ENCODE measurements around the gene RACGAP1.

Gene RACGAP1

GRCh38 chr12:50059440-50060119, 34.3 kb upstream of the RACGAP1 start:
- H3K27ac Mint-ChIP-seq = no peak overlapping the region
- ATAC-seq = no peak
- H3K27me3 Mint-ChIP-seq = peaks cover 81% of the 10 kb centered on the region

GRCh38 chr12:50058743-50059312, 33.5 kb upstream of the RACGAP1 start:
- no peak for ATAC-seq
- H3K4me3 Mint-ChIP-seq = no peak overlapping the region
- H3K36me3 Mint-ChIP-seq = no peaks in the 10 kb centered on the region
- H3K4me1 Mint-ChIP-seq = peaks cover 19% of the 10 kb centered on the region
- H3K9me3 Mint-ChIP-seq = no peaks in the 10 kb centered on the region
- H3K27ac Mint-ChIP-seq = no peak overlapping the region
- peaks cover 74% of the 10 kb centered on the region for H3K27me3 Mint-ChIP-seq

More at GRCh38 chr12:50059440-50060119, 34.3 kb upstream of the RACGAP1 start:
- H3K4me3 Mint-ChIP-seq = no peak overlapping the region
- H3K36me3 Mint-ChIP-seq = no peaks in the 10 kb centered on the region
- H3K4me1 Mint-ChIP-seq = peaks cover 19% of the 10 kb centered on the region
- H3K9me3 Mint-ChIP-seq = no peaks in the 10 kb centered on the region

GRCh38 chr12:50057896-50058670, 32.8 kb upstream of the RACGAP1 start:
- Mint-ChIP-seq H3K36me3 (no peaks in the 10 kb centered on the region), H3K27ac (no peak overlapping the region), H3K27me3 (peaks cover 74% of the 10 kb centered on the region), H3K4me3 (peak overlapping the region; percentile 56), H3K9me3 (no peaks in the 10 kb centered on the region), H3K4me1 (peaks cover 19% of the 10 kb centered on the region)
- no peak for ATAC-seq

- Mint-ChIP-seq H3K4me1 (peaks cover 19% of the 10 kb centered on the region), H3K4me3 (peak within 1 kb of the TSS; percentile 87), H3K27me3 (peaks cover 76% of the 10 kb centered on the region), H3K36me3 (no peaks in the 10 kb centered on the region), H3K27ac (peak within 1 kb of the TSS; percentile 50), H3K9me3 (no peaks in the 10 kb centered on the region)
- ATAC-seq = peak; percentile 53
Observed at GRCh38 chr12:50057000-50057841, 31.9 kb upstream of the RACGAP1 start, which contains the start of gene ASIC1. ASIC1 (plus strand) TSS chr12:50057596; CDS start chr12:50058767, 1,171 bp downstream.

- peaks cover 19% of the 10 kb centered on the region for H3K4me1 Mint-ChIP-seq
- H3K36me3 Mint-ChIP-seq = no peaks in the 10 kb centered on the region
- peaks cover 76% of the 10 kb centered on the region for H3K27me3 Mint-ChIP-seq
- no peaks in the 10 kb centered on the region for H3K9me3 Mint-ChIP-seq
- ATAC-seq = no peak
- peak overlapping the region; percentile 87 for H3K4me3 Mint-ChIP-seq
- H3K27ac Mint-ChIP-seq = peak overlapping the region; percentile 50
Observed at GRCh38 chr12:50056639-50056976, 31.3 kb upstream of the RACGAP1 start.

GRCh38 chr12:50055831-50056638, 30.7 kb upstream of the RACGAP1 start:
- peak; percentile 68 for ATAC-seq
- Mint-ChIP-seq H3K9me3 (no peaks in the 10 kb centered on the region), H3K4me3 (peak overlapping the region; percentile 46)

GRCh38 chr12:50053583-50053982, 28.3 kb upstream of the RACGAP1 start:
- no peak for ATAC-seq
- Mint-ChIP-seq H3K9me3 (no peaks in the 10 kb centered on the region), H3K4me1 (peaks cover 19% of the 10 kb centered on the region), H3K4me3 (no peak overlapping the region), H3K36me3 (no peaks in the 10 kb centered on the region), H3K27ac (no peak overlapping the region), H3K27me3 (peaks cover 73% of the 10 kb centered on the region)

More at GRCh38 chr12:50055831-50056638, 30.7 kb upstream of the RACGAP1 start:
- H3K4me1 Mint-ChIP-seq = peaks cover 19% of the 10 kb centered on the region
- peaks cover 76% of the 10 kb centered on the region for H3K27me3 Mint-ChIP-seq
- H3K27ac Mint-ChIP-seq = no peak overlapping the region
- H3K36me3 Mint-ChIP-seq = no peaks in the 10 kb centered on the region

- Mint-ChIP-seq H3K9me3 (no peaks in the 10 kb centered on the region), H3K36me3 (no peaks in the 10 kb centered on the region), H3K4me3 (no peak overlapping the region), H3K4me1 (peaks cover 19% of the 10 kb centered on the region), H3K27me3 (peaks cover 67% of the 10 kb centered on the region), H3K27ac (no peak overlapping the region)
- no peak for ATAC-seq
Observed at GRCh38 chr12:50052964-50053363, 27.7 kb upstream of the RACGAP1 start.

GRCh38 chr12:50052544-50052943, 27.2 kb upstream of the RACGAP1 start:
- Mint-ChIP-seq H3K4me1 (peaks cover 19% of the 10 kb centered on the region), H3K27me3 (peaks cover 67% of the 10 kb centered on the region), H3K9me3 (no peaks in the 10 kb centered on the region), H3K36me3 (no peaks in the 10 kb centered on the region), H3K27ac (no peak overlapping the region), H3K4me3 (no peak overlapping the region)
- no peak for ATAC-seq

- no peak for ATAC-seq
- no peaks in the 10 kb centered on the region for H3K36me3 Mint-ChIP-seq
Observed at GRCh38 chr12:50051101-50051806, 26.0 kb upstream of the RACGAP1 start.

GRCh38 chr12:50050410-50051098, 25.3 kb upstream of the RACGAP1 start:
- H3K4me3 Mint-ChIP-seq = no peak overlapping the region

More at GRCh38 chr12:50051101-50051806, 26.0 kb upstream of the RACGAP1 start:
- peaks cover 9% of the 10 kb centered on the region for H3K4me1 Mint-ChIP-seq
- no peak overlapping the region for H3K4me3 Mint-ChIP-seq
- no peaks in the 10 kb centered on the region for H3K9me3 Mint-ChIP-seq
- peaks cover 55% of the 10 kb centered on the region for H3K27me3 Mint-ChIP-seq
- no peak overlapping the region for H3K27ac Mint-ChIP-seq

GRCh38 chr12:50050119-50050385, 24.8 kb upstream of the RACGAP1 start:
- Mint-ChIP-seq H3K9me3 (no peaks in the 10 kb centered on the region), H3K4me1 (no peaks in the 10 kb centered on the region), H3K4me3 (no peak overlapping the region), H3K36me3 (no peaks in the 10 kb centered on the region), H3K27me3 (peaks cover 45% of the 10 kb centered on the region), H3K27ac (no peak overlapping the region)
- no peak for ATAC-seq

More at GRCh38 chr12:50050410-50051098, 25.3 kb upstream of the RACGAP1 start:
- H3K36me3 Mint-ChIP-seq = no peaks in the 10 kb centered on the region
- peaks cover 2% of the 10 kb centered on the region for H3K4me1 Mint-ChIP-seq
- H3K27me3 Mint-ChIP-seq = peaks cover 48% of the 10 kb centered on the region
- H3K27ac Mint-ChIP-seq = no peak overlapping the region
- ATAC-seq = no peak
- no peaks in the 10 kb centered on the region for H3K9me3 Mint-ChIP-seq

GRCh38 chr12:50049254-50050118, 24.2 kb upstream of the RACGAP1 start:
- Mint-ChIP-seq H3K36me3 (no peaks in the 10 kb centered on the region), H3K4me3 (no peak overlapping the region), H3K27me3 (peaks cover 45% of the 10 kb centered on the region), H3K4me1 (no peaks in the 10 kb centered on the region), H3K27ac (no peak overlapping the region), H3K9me3 (no peaks in the 10 kb centered on the region)
- ATAC-seq = no peak
